GM12873 (cell line): ENCODE measurements around the gene DECR2.

Experiments used
- CTCF ChIP-seq: IDR thresholded peaks from 2 replicates; pipeline ENCODE4 v1.5.1; 2012; ENCODE audit warnings: low read depth, mild to moderate bottlenecking, moderate library complexity, low read length, control low read depth; ENCODE audit not compliant: insufficient read depth; ENCODE audit errors: missing control alignments

Gene DECR2

DNA sequence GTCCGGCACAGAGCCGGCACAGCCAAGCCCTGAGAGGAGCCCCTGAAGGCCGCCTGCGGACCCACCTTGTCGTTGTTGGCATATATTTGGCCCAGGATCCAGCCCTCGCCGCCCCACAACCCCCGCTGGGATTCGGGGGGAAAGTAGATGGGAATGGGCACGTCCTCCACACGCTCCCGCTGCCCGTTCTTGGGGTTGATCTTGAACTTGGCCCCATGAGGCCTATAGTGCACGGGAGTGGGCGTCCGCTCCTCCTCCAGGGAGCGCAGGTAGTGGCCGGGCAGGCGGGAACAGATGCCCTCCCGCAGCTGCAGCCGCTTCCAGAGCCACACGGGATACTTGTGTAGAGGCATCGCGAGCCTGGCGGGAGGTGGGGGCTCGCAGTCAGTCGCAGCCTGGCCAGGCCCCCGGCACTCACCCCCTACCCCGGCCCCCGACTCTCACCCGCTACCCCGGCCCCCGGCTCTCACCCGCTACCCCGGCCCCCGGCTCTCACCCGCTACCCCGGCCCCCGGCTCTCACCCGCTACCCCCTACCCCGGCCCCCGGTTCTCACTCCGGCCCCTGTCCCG, 31.7 kb upstream of the DECR2 start:
- no peak for TF ChIP-seq CTCF

- no peak for TF ChIP-seq CTCF
Measured at GRCh38 chr16:370443-370842, 31.2 kb upstream of the DECR2 start, which contains the start of gene MRPL28. TSS of gene MRPL28 (minus strand) at chr16:370538. CDS start at chr16:370218, 320 bp downstream.

- TF ChIP-seq CTCF = no peak
Measured at GRCh38 chr16:370979-371514, 30.6 kb upstream of the DECR2 start.

DNA sequence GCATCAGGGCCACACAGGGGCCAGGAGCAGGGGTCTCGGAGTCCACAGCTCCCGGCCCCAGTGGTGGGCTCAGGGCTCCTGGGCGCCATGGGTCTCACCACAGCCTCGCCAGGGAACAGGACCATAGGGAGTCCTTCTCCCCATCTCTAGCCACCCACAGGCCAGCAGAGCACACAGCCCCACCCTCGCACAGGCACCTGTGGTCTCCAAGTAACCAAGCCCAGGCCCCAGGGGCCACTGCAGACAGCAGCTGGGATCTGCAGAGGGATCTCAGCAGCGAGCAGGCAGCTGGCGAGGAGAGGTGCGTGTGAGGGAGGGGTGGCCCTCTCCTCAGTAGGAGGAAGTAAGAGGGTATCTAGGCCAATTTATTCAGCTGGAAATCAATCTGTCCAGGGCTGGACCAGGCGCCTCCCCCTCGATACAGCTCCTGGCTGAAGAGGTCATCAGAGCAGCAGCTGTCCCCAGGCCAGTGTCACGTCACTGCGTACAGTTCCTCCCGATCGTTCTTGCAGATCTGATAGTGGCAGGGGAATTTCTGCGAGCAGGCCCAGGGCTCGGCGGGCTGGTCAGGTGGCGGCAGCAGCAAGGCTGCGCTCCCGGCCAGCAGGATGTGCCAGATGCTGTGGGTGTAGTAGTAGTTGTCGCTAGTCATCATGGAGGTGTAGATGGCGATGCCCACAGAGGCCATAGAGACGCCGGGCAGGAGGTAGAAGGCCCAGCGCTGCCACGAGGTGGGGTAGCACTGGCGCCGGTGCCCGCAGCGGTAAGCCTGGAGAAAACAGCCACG, 30.0 kb upstream of the DECR2 start:
- no peak for TF ChIP-seq CTCF

DNA sequence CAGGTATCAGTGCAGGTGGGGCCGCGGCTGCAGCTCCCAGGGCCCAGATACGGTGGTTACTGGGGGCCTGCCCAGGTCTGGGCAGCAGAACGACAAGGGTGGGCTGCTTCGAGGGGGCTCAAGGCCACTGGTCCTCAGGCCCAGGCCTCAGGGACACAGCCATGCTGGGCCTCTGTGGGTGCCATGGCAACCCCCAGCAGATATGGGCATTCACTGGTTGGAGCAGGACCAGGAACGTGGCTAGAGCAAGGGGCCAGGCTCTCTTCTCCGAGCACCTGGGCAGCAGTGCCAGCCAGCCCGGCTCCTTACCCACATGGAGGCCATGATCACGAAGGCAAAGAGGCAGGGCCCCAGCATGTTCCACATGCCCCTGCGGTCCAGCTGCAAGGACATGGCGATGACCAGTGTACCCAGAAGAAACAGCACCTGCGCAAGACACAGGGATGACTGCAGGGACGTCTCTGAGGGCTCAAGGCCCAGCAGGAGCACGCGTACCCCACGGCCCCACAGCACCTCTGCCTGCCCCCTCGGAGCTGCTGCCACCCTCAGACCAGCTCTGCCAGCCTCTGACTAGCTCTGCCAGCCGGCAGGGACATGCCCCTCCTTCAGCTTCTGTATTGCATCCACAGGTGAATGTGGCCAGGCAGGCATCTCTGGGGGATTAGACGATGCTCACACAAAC, 29.2 kb upstream of the DECR2 start:
- no peak for TF ChIP-seq CTCF

- TF ChIP-seq CTCF = no peak
Measured at GRCh38 chr16:373020-373598, 28.6 kb upstream of the DECR2 start.
